Measurements from ENCODE around the gene HNRNPL. TPM values are rescaled to one million over a fixed set of nuclear protein-coding genes. Genes with fewer than 3 reads are reported as not detected.
A peak's percentile ranks its signal among the peaks of the same experiment; 100 is the strongest.

Gene HNRNPL
- total RNA-seq, 2 experiments from 2014 or later = 509 to 553 TPM

DNA sequence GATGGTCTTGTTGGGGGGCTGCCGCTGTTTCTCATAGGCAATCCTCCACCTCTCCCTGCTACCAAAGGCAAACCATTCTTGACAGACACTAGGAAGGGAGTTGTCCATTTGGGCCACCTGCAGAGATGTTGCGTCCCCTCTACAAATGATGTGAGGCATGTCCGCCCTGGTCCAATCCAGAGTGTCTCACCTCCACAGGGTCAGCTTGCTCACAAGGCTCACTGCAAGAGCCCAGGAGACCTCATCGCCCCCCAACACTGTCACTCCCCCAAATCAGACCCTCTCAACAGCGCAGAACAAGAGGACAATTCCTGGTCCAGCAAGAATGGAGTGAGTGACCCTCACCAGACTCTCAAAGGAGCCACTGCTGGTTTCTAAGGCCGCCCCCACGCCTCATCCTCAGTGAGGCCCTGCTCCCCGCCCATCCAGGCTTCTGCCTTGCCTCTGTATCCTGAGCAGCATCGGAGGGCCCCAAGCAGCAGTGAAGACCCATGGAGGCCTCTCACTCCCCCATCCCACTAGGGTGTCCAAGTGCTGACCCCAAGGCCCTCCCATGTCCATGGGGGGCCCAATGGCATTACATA lies 6.5 kb downstream of the HNRNPL start:
- DNase-seq = no peak
- H3K4me1 Mint-ChIP-seq (ENCODE audit: low read depth) = peaks cover 88% of the 10 kb centered on the region
- no peaks in the 10 kb centered on the region for H3K27me3 Mint-ChIP-seq (ENCODE audit: low read depth)
- no peaks in the 10 kb centered on the region for H3K9me3 Mint-ChIP-seq (ENCODE audit: insufficient read depth)
- H3K27ac Mint-ChIP-seq = peak overlapping the region; percentile 90
- ChIA-PET POLR2A (interaction anchor here (1.3 kb wide), 2 partner anchors 12 to 33 kb away, joined by 3 to 9 read pairs; partner anchors contain the start of gene ECH1), CTCF (interaction anchor here (1.3 kb wide), 1 partner anchor 440 kb away, joined by 4 read pairs; the partner anchor contains the start of gene FAM98C)
- peaks cover 91% of the 10 kb centered on the region for H3K36me3 Mint-ChIP-seq (ENCODE audit: low read depth)
- H3K4me3 Mint-ChIP-seq = peak overlapping the region; percentile 53
- ATAC-seq = no peak

DNA sequence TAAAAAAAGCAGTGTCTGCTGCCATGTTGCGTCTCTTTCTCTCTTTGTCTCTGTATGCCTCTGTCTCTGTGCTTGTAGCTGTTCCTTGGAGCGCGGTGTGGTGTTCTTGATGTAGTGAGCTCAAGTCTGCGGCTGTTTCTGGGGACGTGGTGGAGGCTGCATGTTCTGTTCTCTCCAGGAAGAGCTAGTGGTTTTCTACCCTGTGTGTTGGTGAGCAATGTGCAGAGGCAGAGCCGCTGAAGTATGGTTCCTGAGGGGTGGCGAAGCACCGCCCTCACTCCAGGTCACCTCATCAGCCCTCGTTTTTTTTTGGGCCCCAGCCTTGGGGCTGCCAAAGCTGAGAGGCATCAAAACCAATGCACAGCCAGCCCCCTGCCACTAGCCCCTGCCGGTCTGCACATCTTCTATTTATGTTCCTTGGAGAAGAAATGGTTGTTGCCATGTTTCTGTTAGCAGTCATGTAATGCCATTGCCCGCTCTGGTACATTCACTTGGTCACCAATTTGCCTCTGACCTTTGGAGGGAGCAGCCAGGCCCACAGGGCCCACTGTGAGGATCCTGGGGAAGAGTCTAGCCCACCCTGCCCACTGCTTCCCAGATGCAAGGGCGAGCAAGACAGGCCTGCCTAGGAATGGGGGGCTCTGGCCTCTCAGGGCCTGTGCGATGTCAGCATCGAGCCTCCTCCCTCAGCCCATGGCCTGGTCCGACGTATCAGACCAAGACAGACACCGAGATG lies 7.2 kb downstream of the HNRNPL start:
- peak; percentile 89 for DNase-seq
- ChIA-PET POLR2A (interaction anchor here (0.6 to 1.6 kb wide), 10 partner anchors 8 to 195 kb away, joined by 3 to 13 read pairs (median 5); partner anchors contain the start of genes ACTN4, ECH1 and RINL), CTCF (interaction anchor here (0.6 to 1.4 kb wide), 14 partner anchors 11 to 440 kb away, joined by 3 to 15 read pairs (median 4); partner anchors contain the start of genes ACTN4, ECH1, FAM98C and MRPS12)
- peak; percentile 87 for ATAC-seq
- Mint-ChIP-seq H3K27me3 (ENCODE audit: low read depth) (no peaks in the 10 kb centered on the region), H3K27ac (peak overlapping the region; percentile 90), H3K9me3 (ENCODE audit: insufficient read depth) (no peaks in the 10 kb centered on the region), H3K36me3 (ENCODE audit: low read depth) (peaks cover 91% of the 10 kb centered on the region), H3K4me1 (ENCODE audit: low read depth) (peaks cover 81% of the 10 kb centered on the region), H3K4me3 (peak overlapping the region; percentile 65)

DNA sequence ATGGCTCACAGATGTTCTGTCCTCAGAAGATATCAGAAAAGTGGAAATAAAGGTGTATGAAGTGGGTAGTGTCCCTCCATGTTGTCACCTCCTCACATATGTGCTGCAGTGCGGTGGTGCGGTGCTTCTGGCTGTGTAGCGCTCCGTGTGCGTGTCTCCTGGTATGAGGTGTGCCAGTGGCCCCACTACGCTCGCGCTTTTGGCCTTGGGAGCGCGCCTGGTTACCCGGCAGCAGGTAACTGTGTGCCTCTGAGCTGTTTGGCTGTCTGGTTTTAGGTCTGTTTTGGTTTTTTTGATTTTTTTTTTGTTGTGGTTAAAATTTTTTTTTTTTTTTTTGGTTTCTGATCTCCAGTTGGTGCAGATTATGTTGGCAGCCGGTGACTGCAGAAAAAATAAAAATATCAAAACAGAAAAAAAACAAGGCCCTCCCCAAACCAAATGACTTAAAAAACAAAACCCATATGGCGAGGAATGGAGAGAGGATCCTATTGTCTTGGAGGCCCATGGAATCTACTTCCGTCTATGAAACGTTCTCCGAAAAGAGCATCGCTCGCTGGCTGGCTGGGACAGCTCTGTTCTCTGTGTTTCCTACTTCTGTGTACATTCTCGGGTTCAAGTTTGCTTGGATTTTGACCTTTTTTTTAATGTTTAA lies 7.9 kb downstream of the HNRNPL start:
- peaks cover 91% of the 10 kb centered on the region for H3K36me3 Mint-ChIP-seq (ENCODE audit: low read depth)
- H3K27me3 Mint-ChIP-seq (ENCODE audit: low read depth) = no peaks in the 10 kb centered on the region
- DNase-seq (peak; percentile 53), ATAC-seq (peak; percentile 46)
- CTCF ChIA-PET = interaction anchor here (0.6 to 1.4 kb wide), 15 partner anchors 10 to 439 kb away, joined by 3 to 15 read pairs (median 4); partner anchors contain the start of genes ACTN4, ECH1, FAM98C and MRPS12
- POLR2A ChIA-PET = interaction anchor here (0.6 to 1.6 kb wide), 10 partner anchors 8 to 195 kb away, joined by 3 to 13 read pairs (median 5); partner anchors contain the start of genes ACTN4, ECH1 and RINL
- peaks cover 76% of the 10 kb centered on the region for H3K4me1 Mint-ChIP-seq (ENCODE audit: low read depth)
- peak overlapping the region; percentile 65 for H3K4me3 Mint-ChIP-seq
- H3K9me3 Mint-ChIP-seq (ENCODE audit: insufficient read depth) = no peaks in the 10 kb centered on the region
- peak overlapping the region; percentile 90 for H3K27ac Mint-ChIP-seq

DNA sequence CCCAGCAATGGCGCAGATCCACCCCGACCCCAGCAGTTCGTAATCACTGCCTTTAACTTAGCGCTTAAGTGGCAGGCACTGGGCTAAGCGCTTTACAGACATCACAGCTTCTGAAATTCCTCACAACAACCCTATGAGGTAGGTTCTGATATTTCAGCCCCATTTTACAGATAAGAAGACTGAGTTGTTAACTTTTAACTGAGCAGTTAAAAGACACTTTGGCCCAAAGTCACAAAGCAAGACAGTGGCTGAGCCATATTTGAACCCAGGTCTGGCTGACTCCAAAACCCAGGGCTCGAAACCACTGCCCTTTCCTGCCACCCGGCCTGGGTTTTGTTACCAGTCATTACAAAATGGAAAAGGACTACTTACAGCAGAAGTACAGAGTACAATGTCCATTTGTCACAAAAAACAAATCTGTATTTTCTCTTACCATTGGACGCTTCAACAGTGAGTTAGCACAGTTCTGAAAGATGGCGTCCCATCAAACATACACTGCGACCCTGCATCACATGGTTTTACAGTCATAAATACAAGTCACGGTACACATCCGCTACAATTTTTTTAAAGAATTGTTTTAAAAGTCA lies 8.5 kb downstream of the HNRNPL start:
- Mint-ChIP-seq H3K36me3 (ENCODE audit: low read depth) (peaks cover 92% of the 10 kb centered on the region), H3K27ac (peak overlapping the region; percentile 72), H3K27me3 (ENCODE audit: low read depth) (no peaks in the 10 kb centered on the region), H3K9me3 (ENCODE audit: insufficient read depth) (no peaks in the 10 kb centered on the region), H3K4me1 (ENCODE audit: low read depth) (peaks cover 73% of the 10 kb centered on the region), H3K4me3 (peak overlapping the region; percentile 65)
- ChIA-PET CTCF (interaction anchor here (0.6 to 1.4 kb wide), 3 partner anchors 10 to 89 kb away, joined by 3 to 12 read pairs (median 5); partner anchors contain the start of genes ECH1, MRPS12 and SARS2), POLR2A (interaction anchor here (1.1 to 1.6 kb wide), 2 partner anchors 7 to 9 kb away, joined by 3 read pairs; partner anchors contain the start of gene ECH1)
- DNase-seq (no peak), ATAC-seq (no peak)

DNA sequence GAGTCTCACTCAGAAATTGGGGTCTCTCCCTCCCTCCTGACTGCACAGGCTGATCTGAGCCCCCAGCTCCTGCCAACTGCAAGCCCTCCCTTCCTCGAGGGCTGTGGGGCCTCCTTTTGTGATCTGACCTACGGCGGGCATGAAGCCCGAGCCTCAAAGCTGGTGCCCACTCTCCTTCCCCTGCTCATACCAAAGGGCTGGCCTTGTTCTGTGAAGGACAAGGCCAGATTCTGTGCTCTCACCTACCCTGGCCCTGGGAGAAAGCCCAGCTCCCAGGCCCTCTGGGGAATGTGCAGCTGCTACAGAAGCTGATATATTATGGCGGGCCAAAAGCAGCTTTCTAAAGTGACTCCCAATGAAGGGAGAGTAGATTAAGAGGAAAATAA lies 9.2 kb downstream of the HNRNPL start:
- peak overlapping the region; percentile 72 for H3K27ac Mint-ChIP-seq
- H3K36me3 Mint-ChIP-seq (ENCODE audit: low read depth) = peaks cover 91% of the 10 kb centered on the region
- peaks cover 66% of the 10 kb centered on the region for H3K4me1 Mint-ChIP-seq (ENCODE audit: low read depth)
- no peaks in the 10 kb centered on the region for H3K27me3 Mint-ChIP-seq (ENCODE audit: low read depth)
- ATAC-seq (no peak), DNase-seq (no peak)
- ChIA-PET CTCF (interaction anchor here (1.4 kb wide), 1 partner anchor 9 kb away, joined by 5 read pairs; the partner anchor contains the start of gene ECH1), POLR2A (interaction anchor here (1.1 to 3.1 kb wide), 2 partner anchors 9 kb away, joined by 3 to 14 read pairs; partner anchors contain the start of genes ECH1 and HNRNPL)
- peak overlapping the region; percentile 47 for H3K4me3 Mint-ChIP-seq
- no peaks in the 10 kb centered on the region for H3K9me3 Mint-ChIP-seq (ENCODE audit: insufficient read depth)

DNA sequence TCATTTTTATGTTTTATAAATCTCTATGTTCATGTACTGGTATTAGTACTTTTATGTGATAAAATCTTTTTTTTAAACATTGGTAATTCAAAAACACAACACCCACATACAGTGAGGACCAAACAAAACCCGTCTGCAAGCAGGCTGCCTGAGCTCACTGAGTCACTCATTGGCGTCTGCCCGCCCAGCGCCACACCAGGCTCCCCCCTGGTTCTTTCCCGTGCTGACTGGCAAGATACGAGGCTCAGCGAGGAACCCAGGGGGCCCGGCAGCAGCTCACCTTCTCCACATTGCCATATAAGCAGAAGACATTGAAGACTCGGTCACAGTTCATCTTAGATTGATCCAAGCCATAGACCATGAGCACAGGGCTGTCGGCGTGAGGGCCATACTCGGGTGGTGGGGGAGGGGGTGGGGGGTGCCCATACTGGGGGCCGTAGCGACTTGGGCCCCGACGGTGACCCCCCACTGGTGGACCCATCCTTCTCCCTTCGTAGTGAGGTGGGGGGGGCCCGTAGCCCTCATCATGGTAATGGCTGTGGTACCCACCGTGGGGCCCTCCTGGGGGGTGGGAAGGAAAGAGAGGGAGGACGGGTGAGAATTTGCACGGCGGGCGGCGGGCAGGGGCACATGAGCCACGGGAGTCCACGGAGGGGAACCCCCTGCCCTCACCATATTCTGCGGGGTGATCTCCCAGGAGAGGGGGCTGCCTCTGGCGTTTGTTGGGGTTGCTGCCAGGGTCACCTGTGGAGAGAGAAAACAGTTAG lies 9.8 kb downstream of the HNRNPL start:
- peak overlapping the region; percentile 25 for H3K27ac Mint-ChIP-seq
- ChIA-PET CTCF (interaction anchor here (1.4 kb wide), 1 partner anchor 9 kb away, joined by 5 read pairs; the partner anchor contains the start of gene ECH1), POLR2A (interaction anchor here (3.1 kb wide), 1 partner anchor 9 kb away, joined by 14 read pairs; the partner anchor contains the start of gene HNRNPL)
- peaks cover 63% of the 10 kb centered on the region for H3K4me1 Mint-ChIP-seq (ENCODE audit: low read depth)
- H3K36me3 Mint-ChIP-seq (ENCODE audit: low read depth) = peaks cover 91% of the 10 kb centered on the region
- ATAC-seq = no peak
- H3K4me3 Mint-ChIP-seq = no peak overlapping the region
- no peak for DNase-seq
- no peaks in the 10 kb centered on the region for H3K27me3 Mint-ChIP-seq (ENCODE audit: low read depth)
- no peaks in the 10 kb centered on the region for H3K9me3 Mint-ChIP-seq (ENCODE audit: insufficient read depth)

DNA sequence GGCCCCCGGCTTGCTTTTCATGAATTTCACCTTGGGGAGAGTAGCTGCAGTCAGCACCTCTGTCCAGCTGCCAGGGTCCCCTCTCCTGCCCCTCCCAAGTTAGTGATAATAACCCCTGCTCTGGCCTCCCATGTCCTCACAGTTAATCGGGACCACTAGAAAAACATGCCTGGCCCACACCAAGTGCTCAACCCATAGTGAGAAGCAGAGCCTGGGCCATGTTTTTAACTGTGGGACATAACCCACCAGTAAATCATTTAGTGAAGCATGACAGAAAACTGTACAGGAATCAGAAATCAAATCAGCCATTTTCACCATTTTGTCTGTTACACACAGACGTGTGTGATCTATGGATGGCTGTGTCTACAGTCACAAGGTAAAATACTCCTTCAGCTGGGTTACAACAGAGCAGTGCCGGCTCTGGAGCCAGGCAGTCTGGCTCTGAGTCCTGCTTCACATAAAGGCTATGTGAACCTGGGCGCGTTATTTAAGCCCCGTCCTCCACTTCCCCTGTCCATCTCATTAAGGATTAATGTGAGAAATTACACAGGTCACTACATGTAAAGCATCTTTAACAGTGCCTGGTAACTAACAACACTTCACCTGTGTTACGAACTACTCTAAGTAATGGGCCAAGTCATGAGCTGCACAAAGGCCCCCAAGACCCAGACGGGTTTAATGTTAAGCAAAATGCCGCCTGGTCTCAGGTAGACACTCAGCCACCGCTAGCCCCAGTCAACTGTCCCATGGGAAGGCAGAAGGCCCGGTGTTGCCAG lies 10.6 kb downstream of the HNRNPL start:
- Mint-ChIP-seq H3K4me3 (no peak overlapping the region), H3K9me3 (ENCODE audit: insufficient read depth) (no peaks in the 10 kb centered on the region), H3K27ac (peak overlapping the region; percentile 55), H3K36me3 (ENCODE audit: low read depth) (peaks cover 86% of the 10 kb centered on the region), H3K4me1 (ENCODE audit: low read depth) (peaks cover 56% of the 10 kb centered on the region), H3K27me3 (ENCODE audit: low read depth) (no peaks in the 10 kb centered on the region)
- DNase-seq = no peak
- ChIA-PET CTCF (interaction anchor here (1.2 kb wide), 1 partner anchor 49 kb away, joined by 3 read pairs; no protein-coding TSS in a partner anchor), POLR2A (interaction anchor here (1.0 to 3.1 kb wide), 2 partner anchors 10 to 39 kb away, joined by 3 to 14 read pairs; partner anchors contain the start of gene HNRNPL)
- ATAC-seq = no peak

DNA sequence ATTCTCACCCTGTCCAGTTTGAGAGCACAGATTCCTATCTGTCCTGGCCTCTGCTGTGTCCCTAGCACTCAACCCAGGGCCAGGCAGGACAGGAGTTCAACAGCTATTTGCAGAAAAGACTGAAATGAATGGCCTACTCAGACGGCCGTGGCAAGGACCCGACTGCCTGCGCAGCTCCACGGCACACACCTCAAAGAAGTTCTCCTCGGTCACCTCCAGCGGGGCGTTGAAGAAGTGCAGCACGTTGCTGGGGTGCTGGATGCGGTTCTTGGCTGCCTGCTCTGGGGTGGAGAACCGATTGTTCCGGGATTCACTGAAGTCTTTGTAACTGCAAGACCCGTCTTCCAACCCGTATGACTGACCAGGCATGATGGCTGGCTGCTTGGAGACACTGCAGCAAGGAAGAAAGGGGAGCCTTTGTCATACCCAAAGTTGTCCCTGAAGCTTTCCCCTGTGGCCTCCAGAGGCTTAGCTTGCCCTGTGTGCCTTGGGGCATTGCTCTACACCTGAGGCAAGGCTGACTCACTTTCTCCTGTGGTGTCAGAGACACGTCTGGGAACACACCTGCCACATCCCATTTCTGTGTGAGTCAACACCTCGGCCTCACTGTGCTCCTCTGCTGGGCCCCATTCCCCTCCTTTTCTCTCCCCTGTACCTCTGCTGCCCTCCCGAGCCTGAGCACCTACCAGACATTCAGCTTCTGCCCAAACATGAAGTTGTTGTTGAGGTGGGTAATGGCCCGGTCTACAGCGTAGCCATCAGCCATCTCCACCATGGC lies 11.4 kb downstream of the HNRNPL start:
- no peak for ATAC-seq

DNA sequence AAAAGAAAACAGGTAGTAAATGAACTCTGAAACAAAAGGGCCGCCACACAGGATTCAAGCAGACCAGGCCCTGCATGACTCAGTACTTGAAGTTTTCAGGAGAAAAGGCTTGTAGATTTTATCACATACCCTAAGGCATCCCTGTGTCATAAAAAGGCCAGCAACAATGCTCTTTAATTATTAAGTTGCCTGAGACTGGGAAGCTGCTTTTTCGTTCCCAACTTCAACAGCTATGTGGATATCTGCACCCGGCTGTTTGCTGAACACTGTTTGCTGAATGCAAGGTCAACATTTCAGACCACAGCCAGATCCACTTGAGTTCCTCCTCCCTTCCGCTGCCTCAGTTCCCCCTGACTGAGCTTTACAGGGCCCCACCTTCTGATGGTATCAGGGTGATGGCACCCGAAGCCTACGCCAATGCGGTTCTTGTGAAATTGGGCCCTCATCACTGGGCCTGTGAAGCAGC lies 12.1 kb downstream of the HNRNPL start:
- peaks cover 44% of the 10 kb centered on the region for H3K4me1 Mint-ChIP-seq (ENCODE audit: low read depth)
- no peaks in the 10 kb centered on the region for H3K27me3 Mint-ChIP-seq (ENCODE audit: low read depth)
- ChIA-PET CTCF (interaction anchor here (0.8 kb wide), 1 partner anchor 92 kb away, joined by 4 read pairs; the partner anchor contains the start of gene SARS2), POLR2A (interaction anchor here (0.6 to 3.1 kb wide), 6 partner anchors 10 to 1582 kb away, joined by 3 to 14 read pairs (median 3); partner anchors contain the start of genes HNRNPL, MRPS12 and SARS2)
- H3K27ac Mint-ChIP-seq = no peak overlapping the region
- peaks cover 71% of the 10 kb centered on the region for H3K36me3 Mint-ChIP-seq (ENCODE audit: low read depth)
- DNase-seq (no peak), ATAC-seq (no peak)
- no peaks in the 10 kb centered on the region for H3K9me3 Mint-ChIP-seq (ENCODE audit: insufficient read depth)
- no peak overlapping the region for H3K4me3 Mint-ChIP-seq

More for the DNA sequence above, 11.4 kb downstream of the HNRNPL start:
- H3K4me3 Mint-ChIP-seq = no peak overlapping the region
- DNase-seq = peak; percentile 28
- H3K4me1 Mint-ChIP-seq (ENCODE audit: low read depth) = peaks cover 51% of the 10 kb centered on the region
- POLR2A ChIA-PET = interaction anchor here (0.6 to 3.1 kb wide), 5 partner anchors 10 to 1582 kb away, joined by 3 to 14 read pairs (median 3); partner anchors contain the start of gene HNRNPL
- CTCF ChIA-PET = interaction anchor here (0.8 to 1.2 kb wide), 2 partner anchors 49 to 92 kb away, joined by 3 to 4 read pairs; partner anchors contain the start of gene SARS2
- no peaks in the 10 kb centered on the region for H3K9me3 Mint-ChIP-seq (ENCODE audit: insufficient read depth)
- no peaks in the 10 kb centered on the region for H3K27me3 Mint-ChIP-seq (ENCODE audit: low read depth)
- H3K36me3 Mint-ChIP-seq (ENCODE audit: low read depth) = peaks cover 78% of the 10 kb centered on the region
- H3K27ac Mint-ChIP-seq = peak overlapping the region; percentile 55
